SK-N-MC (cell line): ENCODE results near the gene CREB5.

Experiments used
- EZH2 ChIP-seq: fragments of 200-600 bp; sonication (generic); IDR thresholded peaks from one replicate; pipeline ENCODE4 v1.6.1; 2017; ENCODE audit warnings: antibody characterized with exemption
- POLR2AphosphoS5 ChIP-seq: IDR thresholded peaks from 2 replicates; pipeline ENCODE4 v1.6.1; 2012; ENCODE audit warnings: mild to moderate bottlenecking, low read depth, low read length, borderline replicate concordance

GRCh38 chr7:28584235-28584634 is 171.9 kb downstream of the CREB5 start:
- no peak for TF ChIP-seq EZH2
- TF ChIP-seq POLR2AphosphoS5: no peak
